Umbilical cord (tissue), 2 donors: Measurements from ENCODE around the gene SLC39A1. TPM values are rescaled to one million over a fixed set of nuclear protein-coding genes. Genes with fewer than 3 reads are reported as not detected.
A peak's percentile ranks its signal among the peaks of the same experiment; 100 is the strongest.

Experiments used
- DNase-seq: peaks from one replicate; pipeline ENCODE4 v3.0.0-alpha.2; 2015; ENCODE audit warnings: low spot score
- total RNA-seq: library from RNA; depleted of rRNA; stranded (reverse); fragments of >200 nt; gene quantifications from one replicate; pipeline ENCODE4 v1.2.3, GENCODE V29; 2014; ENCODE audit warnings: low replicate concordance; ENCODE audit not compliant: insufficient read depth

SLC39A1 gene
- total RNA-seq, 1 donor from 2014 or later, result 80.9 TPM

- DNase-seq, result no peak
Observed at GRCh38 chr1:153976819-153977249, 13.5 kb upstream of the SLC39A1 start.

- no peak for DNase-seq
Observed at GRCh38 chr1:153973525-153973924, 10.2 kb upstream of the SLC39A1 start.

DNA sequence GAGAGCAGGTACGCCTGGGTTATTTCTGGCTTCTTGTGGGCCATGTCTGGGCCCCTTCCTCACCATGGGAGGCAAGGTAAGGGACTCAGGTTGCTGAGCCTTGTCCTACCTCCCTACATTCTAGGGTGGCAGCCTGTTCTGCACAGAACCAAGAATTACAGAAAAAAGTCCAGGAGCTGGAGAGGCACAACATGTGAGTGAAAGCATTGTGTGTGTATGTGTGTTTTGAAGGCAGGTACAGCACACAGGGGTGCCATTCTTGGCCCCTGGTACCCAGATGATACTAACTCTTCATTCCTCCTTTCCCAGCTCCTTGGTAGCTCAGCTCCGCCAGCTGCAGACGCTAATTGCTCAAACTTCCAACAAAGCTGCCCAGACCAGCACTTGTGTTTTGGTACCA lies 9.7 kb upstream of the SLC39A1 start:
- DNase-seq, result no peak

- no peak for DNase-seq
Observed at GRCh38 chr1:153970346-153970745, 7.0 kb upstream of the SLC39A1 start.

DNA sequence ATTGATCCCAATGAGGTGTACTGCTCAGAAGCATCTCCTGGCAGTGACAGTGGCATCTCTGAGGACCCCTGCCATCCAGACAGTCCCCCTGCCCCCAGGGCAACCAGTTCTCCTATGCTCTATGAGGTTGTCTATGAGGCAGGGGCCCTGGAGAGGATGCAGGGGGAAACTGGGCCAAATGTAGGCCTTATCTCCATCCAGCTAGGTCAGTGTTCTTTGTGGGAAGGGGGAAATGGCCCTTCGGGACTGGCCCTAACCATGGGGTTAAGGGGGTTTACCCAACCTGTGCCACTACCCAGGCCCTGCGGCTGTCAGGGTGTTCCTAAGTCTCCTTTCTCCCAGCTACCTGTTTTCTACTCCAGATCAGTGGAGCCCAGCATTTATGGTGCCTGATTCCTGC lies 5.6 kb upstream of the SLC39A1 start:
- DNase-seq, result no peak

- no peak for DNase-seq
Observed at GRCh38 chr1:153968408-153968807, 5.1 kb upstream of the SLC39A1 start.

DNA sequence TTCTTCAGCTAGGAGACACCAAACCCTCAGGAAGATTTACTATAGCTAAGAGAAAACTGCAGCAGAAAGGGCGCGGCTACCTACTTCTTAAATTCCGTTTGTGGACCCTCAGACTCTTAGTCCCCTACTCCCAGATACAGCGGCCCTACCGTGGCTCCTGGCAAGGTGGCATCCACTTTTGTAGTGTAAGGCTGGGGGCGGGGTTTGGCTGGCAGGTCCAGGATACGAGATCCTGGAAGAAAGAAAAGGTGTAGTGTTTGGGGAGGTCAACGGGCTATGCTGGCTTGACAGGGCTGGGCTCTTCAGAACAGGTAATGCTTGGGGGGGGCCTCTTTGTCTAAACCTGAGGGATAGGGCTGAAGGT lies 4.6 kb upstream of the SLC39A1 start:
- DNase-seq, result no peak

- peak; percentile 99 for DNase-seq
Observed at GRCh38 chr1:153967107-153967999, 4.0 kb upstream of the SLC39A1 start, which contains the start of gene CREB3L4. TSS of gene CREB3L4 (plus strand) at chr1:153967902. CDS start at chr1:153968526, 624 bp downstream.

DNA sequence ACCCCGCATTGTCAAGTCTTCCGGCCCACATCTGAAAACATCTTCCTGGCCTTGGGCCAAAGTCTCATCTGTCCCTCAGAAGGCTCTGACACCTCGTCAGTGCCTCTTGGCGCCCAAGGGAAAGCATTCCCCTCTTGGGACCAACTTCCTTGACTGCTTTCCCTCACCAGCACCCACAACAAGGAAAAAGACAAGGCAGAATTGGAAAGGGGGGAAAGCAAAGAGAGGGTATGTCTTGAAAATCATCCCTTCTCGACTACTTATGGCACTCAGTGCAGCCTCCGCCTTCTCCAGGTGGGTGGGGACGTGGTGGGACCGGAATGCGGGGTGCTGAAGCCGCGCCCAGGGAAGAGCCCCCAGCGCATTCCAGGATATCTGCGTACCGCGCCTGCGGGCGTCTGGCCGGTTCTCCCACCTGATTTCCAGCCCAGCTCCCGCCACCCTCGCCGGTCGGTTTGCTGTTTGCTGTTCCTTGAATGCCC lies 554 bp upstream of the SLC39A1 start:
- DNase-seq, result peak; percentile 72

DNA sequence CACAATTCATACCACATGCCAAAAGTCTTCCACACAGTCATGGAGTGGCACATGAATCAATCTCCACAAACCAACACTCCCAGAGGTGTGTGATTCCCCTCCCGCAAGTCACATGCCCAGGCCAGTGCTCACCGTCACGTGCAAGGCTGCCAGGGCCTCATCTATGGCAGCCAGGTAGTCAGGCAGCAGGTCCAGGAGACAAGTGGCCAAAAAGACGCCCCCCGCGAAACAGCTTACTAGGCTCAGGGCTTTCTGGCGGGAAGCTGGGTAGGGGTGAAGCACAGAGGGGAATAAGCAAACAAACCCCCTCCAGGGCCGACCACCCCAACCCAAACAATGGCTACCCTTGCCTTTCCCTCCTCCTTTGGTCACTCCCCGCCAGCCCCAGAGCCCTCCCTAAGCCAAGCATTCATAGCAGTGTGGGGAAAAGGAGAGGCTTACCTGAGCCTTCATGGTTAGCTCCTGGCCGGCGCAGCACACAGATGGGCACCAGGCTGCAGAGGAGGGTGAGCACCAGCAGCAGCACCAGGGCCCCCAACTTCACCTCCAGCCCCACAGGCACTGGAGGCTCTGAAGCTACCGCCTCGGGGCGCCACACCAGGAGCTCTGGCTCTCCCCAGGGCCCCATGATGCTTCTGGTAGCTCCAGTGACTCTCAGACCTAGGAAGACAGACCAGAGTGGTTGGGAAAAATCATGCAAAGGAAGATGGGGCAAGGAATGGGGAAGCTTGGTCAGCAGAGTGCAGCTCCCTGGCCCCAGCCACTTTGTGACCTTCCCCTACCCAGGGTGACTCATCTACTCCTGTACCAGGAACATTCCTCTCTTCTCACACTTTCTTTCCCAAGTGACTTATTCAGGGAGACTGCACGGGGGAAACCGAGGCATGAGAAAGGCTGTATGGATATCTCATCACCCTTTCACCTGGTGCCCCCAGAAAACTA lies 978 bp downstream of the SLC39A1 start:
- DNase-seq, result peak; percentile 42

DNA sequence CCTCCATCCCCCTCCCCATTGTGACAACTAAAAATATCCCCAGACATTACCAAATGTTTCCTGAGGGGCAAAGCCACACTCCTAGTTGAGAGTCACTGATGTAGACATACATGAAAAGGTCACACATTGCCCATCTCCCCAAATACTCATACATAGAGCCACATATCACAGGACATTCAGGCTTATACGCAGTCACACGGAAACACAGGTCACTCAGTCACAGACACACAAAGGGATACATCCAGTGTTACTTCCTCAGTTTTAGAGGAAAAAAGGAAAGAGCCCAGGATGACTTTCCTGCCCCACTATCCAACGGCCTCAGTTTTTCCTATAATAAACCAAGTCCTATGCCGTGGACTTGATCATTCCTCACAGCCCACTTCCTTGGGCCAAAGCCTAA lies 1.9 kb downstream of the SLC39A1 start:
- DNase-seq, result no peak

- DNase-seq, result no peak
Observed at GRCh38 chr1:153960206-153960605, 3.1 kb downstream of the SLC39A1 start.

DNA sequence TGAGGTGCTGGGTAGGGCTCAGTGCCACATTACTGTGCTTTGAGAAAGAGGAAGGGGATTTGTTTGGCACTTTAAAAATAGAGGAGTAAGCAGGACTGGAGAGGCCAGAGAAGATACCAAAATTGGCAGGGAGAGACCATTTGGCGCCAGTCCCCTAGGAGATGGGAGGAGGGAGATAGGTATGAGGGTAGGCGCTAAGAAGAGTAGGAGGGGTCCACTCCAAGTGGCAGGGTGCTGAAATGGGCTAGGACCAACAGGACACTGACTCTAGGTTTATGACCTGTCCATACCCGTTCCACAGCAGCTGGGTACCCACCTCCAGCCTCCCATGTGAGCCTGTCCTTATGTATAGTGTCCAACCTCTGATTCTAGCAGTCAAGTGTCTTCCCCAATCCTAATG lies 3.9 kb downstream of the SLC39A1 start:
- DNase-seq, result no peak

GRCh38 chr1:153958961-153959260 lies 4.4 kb downstream of the SLC39A1 start:
- DNase-seq, result no peak

GRCh38 chr1:153958111-153958960 lies 5.0 kb downstream of the SLC39A1 start, which contains the start of gene CRTC2:
TSS of gene CRTC2 (minus strand) at chr1:153958612. CDS start at chr1:153958497, 115 bp downstream.
- peak; percentile 100 for DNase-seq

- no peak for DNase-seq
Observed at GRCh38 chr1:153957744-153958110, 5.6 kb downstream of the SLC39A1 start.

DNA sequence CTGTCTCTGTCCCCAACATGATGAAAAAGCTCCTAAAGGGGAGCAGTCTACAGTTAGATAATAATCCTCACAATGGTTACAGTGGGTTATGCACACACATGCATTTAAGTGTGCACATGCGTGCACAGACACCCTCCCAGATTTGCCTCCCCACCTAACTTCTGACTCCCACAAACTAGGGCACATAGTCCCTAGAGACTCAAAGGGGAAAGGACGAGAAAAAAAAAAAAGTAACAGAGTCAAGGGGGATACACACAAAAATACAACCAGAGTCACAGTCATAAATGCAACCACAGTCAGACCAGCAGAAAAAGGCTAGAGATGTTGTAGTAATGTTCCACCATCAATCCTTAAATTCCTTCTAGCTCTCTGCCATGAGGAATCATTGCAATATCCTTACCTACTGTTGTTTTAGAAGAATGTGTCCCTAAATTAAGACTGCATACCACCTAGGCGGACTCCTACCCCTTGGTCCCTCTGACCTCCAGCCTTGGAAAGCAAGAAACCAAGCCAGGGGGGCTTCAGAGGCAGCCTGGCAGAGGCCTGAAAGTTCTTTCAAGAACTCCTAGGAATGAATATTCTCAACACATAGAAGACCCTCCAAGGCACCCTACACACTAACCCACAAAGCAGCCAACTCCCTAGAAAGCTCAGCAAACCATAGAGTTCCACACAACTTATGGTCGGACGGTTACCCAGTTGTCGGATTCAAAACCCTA lies 6.2 kb downstream of the SLC39A1 start:
- no peak for DNase-seq

DNA sequence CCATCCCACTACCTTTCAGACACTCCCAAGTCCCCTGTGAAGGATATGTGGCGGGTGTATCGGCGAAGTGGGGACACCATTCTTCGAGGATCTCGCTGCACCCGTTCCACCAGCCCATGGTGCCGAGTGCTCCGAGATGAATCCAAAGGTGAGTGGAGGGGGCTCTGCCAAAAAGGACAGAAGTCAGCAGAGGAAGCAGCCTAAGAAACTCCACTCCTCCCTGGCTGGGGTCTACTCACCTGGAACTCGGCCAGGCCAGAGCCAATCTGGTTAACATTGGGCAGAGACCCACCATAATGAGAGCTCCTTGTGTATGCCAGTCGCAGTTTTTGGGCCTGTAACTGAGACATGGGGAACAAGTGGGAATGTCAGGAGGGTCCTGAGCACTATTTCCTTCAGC lies 8.5 kb downstream of the SLC39A1 start:
- no peak for DNase-seq

- DNase-seq, result no peak
Observed at GRCh38 chr1:153953859-153954365, 9.4 kb downstream of the SLC39A1 start.

- no peak for DNase-seq
Observed at GRCh38 chr1:153951801-153952200, 11.5 kb downstream of the SLC39A1 start.
